Liver (tissue), 9 donors: Measurements from ENCODE around the gene ZNF101. TPM values are rescaled to one million over a fixed set of nuclear protein-coding genes. Genes with fewer than 3 reads are reported as not detected.
A peak's percentile ranks its signal among the peaks of the same experiment; 100 is the strongest.
"Not testable (repeated sequence)": the region's sequence is repeated elsewhere in the genome, so short reads cannot be mapped to it uniquely, and the experiment has no call there.

ENCODE experiments used
- DNase-seq: peaks from one replicate; pipeline ENCODE4 v3.0.0-alpha.2; 2017; ENCODE audit warnings: low spot score
- H3K27ac ChIP-seq, 2 donors: one replicate each; pipeline ENCODE4 v1.7.0; 2013; ENCODE audit warnings: inconsistent platforms in 2 of 2, low read length in 2 of 2, control low read depth in 1 of 2, low read depth in 1 of 2, mild to moderate bottlenecking in 1 of 2
- H3K27me3 ChIP-seq, 4 donors: one replicate each; pipeline versions ENCODE4 v1.6.1 to v1.7.0; 2013; ENCODE audit warnings: low read length in 3 of 4, inconsistent platforms in 1 of 4, mild to moderate bottlenecking in 1 of 4, moderate library complexity in 1 of 4; ENCODE audit not compliant: control insufficient read depth in 4 of 4, insufficient read depth in 4 of 4
- H3K36me3 ChIP-seq, 4 donors: one replicate each; pipeline versions ENCODE4 v1.6.1 to v1.7.0; 2013; ENCODE audit warnings: low read length in 3 of 4, mild to moderate bottlenecking in 3 of 4, low read depth in 1 of 4, moderate library complexity in 1 of 4; ENCODE audit not compliant: control insufficient read depth in 4 of 4, insufficient read depth in 3 of 4
- H3K4me1 ChIP-seq, 4 donors: one replicate each; pipeline versions ENCODE4 v1.6.1 to v1.7.0; 2013; ENCODE audit warnings: low read length in 3 of 4, mild to moderate bottlenecking in 3 of 4, moderate library complexity in 1 of 4; ENCODE audit not compliant: control insufficient read depth in 4 of 4, insufficient read depth in 4 of 4
- H3K4me3 ChIP-seq, 3 donors: one replicate each; pipeline versions ENCODE4 v1.6.1 to v1.7.0; 2013; ENCODE audit warnings: low read length in 3 of 3, control low read depth in 1 of 3, low read depth in 1 of 3, mild to moderate bottlenecking in 1 of 3
- H3K9ac ChIP-seq, 2 donors: one replicate each; pipeline ENCODE4 v1.7.0; 2013; ENCODE audit warnings: low read length in 2 of 2, mild to moderate bottlenecking in 2 of 2, moderate library complexity in 2 of 2, control low read depth in 1 of 2, low read depth in 1 of 2
- H3K9me3 ChIP-seq, 4 donors: one replicate each; pipeline versions ENCODE4 v1.6.1 to v1.7.0; 2013; ENCODE audit warnings: low read length in 3 of 4; ENCODE audit not compliant: control insufficient read depth in 4 of 4
- EGR1 ChIP-seq, 2 donors: IDR thresholded peaks; 2 replicates each; pipeline ENCODE4 v1.6.1; 2016 to 2018; ENCODE audit warnings: antibody characterized with exemption in 2 of 2, low read depth in 2 of 2
- FOXA1 ChIP-seq: IDR thresholded peaks from 2 replicates; pipeline ENCODE4 v1.6.1; 2016; ENCODE audit warnings: antibody characterized with exemption
- HNF4A ChIP-seq, 2 donors: conservative IDR thresholded peaks; 2 replicates each; pipeline ENCODE4 v1.6.1; 2016; ENCODE audit warnings: antibody characterized with exemption in 2 of 2, mild to moderate bottlenecking in 2 of 2
- HNF4G ChIP-seq: IDR thresholded peaks from 2 replicates; pipeline ENCODE4 v1.6.1; 2016; ENCODE audit warnings: antibody characterized with exemption
- JUND ChIP-seq, 2 donors: IDR thresholded peaks; 2 replicates each; pipeline ENCODE4 v1.6.1; 2016; ENCODE audit warnings: antibody characterized with exemption in 2 of 2
- RAD21 ChIP-seq, 2 donors: IDR thresholded peaks; 2 replicates each; pipeline ENCODE4 v1.6.1; 2016; ENCODE audit warnings: antibody characterized with exemption in 2 of 2, mild to moderate bottlenecking in 2 of 2
- RXRA ChIP-seq, 2 donors: IDR thresholded peaks; 2 replicates each; pipeline ENCODE4 v1.6.1; 2017 to 2018; ENCODE audit warnings: antibody characterized with exemption in 2 of 2, mild to moderate bottlenecking in 1 of 2
- SP1 ChIP-seq: IDR thresholded peaks from 2 replicates; pipeline ENCODE4 v1.6.1; 2018; ENCODE audit warnings: antibody characterized with exemption, mild to moderate bottlenecking
- WGBS: extraction: QIAGEN DNeasy Blood & Tissue Kit; methylation state at CpG from one replicate; pipeline ENCODE4 v1.1.7; 2013; 5-methylcytosine and 5-hydroxymethylcytosine counted together
- polyA plus RNA-seq, 2 donors: library from polyadenylated mRNA; stranded (reverse) in 1 of 2; unstranded in 1 of 2; fragments of 200-250 nt in 1 of 2; fragments of >200 nt in 1 of 2; fragmentation: Nextera tagmentation in 1 of 2; extraction: Ambion mirVana in 1 of 2; gene quantifications; one replicate each; pipeline versions ENCODE4 v1.2.1 to v1.2.3, GENCODE V29; 2013 to 2015
- total RNA-seq, 2 donors: library from RNA; depleted of rRNA; stranded (reverse); fragments of >200 nt; gene quantifications; one replicate each; pipeline ENCODE4 v1.2.3, GENCODE V29; 2014
- TF ChIP-seq, protein P1 (sequence below): IDR thresholded peaks from 2 replicates; pipeline ENCODE4 v1.6.1; 2016; ENCODE audit warnings: antibody characterized with exemption, mild to moderate bottlenecking
- TF ChIP-seq, protein P2 (sequence below): IDR thresholded peaks from 2 replicates; pipeline ENCODE4 v1.6.1; 2016; ENCODE audit warnings: antibody characterized with exemption
- TF ChIP-seq, protein P3 (sequence below): IDR thresholded peaks from 2 replicates; pipeline ENCODE4 v1.6.1; 2016; ENCODE audit warnings: antibody characterized with exemption
- TF ChIP-seq, protein P4 (sequence below): fragments of 150-350 bp; IDR thresholded peaks from 2 replicates; pipeline ENCODE4 v1.5.1; 2017; ENCODE audit warnings: improper control_type of control experiment, low read depth, low read length; ENCODE audit not compliant: missing input control
- TF ChIP-seq, protein P5 (sequence below): IDR thresholded peaks from 2 replicates; pipeline ENCODE4 v1.6.1; 2016; ENCODE audit warnings: antibody characterized with exemption
- donor health status: healthy.
- donor health status: healthy.
- donor health status: healthy.
- donor health status: healthy.
- donor health status: healthy.

The ZNF101 gene
- total and polyA plus RNA-seq, 4 donors, result 1.5 to 6.9 (median 3.5) TPM

DNA sequence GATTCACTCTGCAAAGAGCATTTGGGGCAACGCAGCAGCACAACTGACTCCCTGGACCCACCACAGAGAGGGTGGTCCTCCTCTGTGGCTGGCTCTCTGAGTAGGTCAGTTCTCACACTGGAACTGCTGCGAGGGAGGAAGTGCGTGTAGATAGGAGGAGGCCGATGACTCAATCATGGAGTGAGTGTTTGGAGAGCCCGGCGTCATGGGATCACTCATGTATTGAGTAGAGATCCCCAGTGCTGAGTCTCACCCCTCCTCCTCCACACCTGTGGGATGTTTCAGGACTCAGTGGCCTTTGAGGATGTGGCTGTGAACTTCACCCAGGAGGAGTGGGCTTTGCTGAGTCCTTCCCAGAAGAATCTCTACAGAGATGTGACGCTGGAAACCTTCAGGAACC lies 8.9 kb downstream of the ZNF101 start:
- H3K4me1 ChIP-seq, result no peaks in the 10 kb centered on the region

DNA sequence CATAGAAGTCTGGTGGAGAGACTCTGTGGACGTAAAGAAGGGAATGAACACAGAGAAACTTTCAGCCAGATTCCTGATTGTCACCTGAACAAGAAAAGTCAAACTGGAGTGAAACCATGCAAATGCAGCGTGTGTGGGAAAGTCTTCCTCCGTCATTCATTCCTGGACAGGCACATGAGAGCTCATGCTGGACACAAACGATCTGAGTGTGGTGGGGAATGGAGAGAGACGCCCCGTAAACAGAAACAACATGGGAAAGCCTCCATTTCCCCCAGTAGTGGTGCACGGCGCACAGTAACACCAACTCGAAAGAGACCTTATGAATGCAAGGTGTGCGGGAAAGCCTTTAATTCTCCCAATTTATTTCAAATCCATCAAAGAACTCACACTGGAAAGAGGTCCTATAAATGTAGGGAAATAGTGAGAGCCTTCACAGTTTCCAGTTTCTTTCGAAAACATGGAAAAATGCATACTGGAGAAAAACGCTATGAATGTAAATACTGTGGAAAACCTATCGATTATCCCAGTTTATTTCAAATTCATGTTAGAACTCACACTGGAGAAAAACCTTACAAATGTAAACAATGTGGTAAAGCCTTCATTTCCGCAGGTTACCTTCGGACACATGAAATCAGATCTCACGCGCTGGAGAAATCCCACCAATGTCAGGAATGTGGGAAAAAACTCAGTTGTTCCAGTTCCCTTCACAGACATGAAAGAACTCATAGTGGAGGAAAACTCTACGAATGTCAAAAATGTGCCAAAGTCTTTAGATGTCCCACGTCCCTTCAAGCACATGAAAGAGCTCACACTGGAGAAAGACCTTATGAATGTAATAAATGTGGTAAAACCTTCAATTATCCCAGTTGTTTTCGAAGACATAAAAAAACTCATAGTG lies 10.8 kb downstream of the ZNF101 start:
- Histone ChIP-seq H3K9ac (no peak overlapping the region), H3K36me3 (peaks cover 10 to 50% (median 38%) of the 10 kb centered on the region in 4 donors), H3K4me3 (peak overlapping the region in 2 of 3 donors; percentile 46 to 73), H3K27ac (no peak overlapping the region), H3K27me3 (no peaks in the 10 kb centered on the region), H3K9me3 (peaks cover 30 to 59% (median 38%) of the 10 kb centered on the region in 4 donors), H3K4me1 (no peaks in the 10 kb centered on the region)
- WGBS, result 98% methylated on average over 20 of the region's 20 CpGs
- DNase-seq, result no peak
- TF ChIP-seq EGR1 (IDR thresholded peaks at IDR 0.05; ENCODE audit: low read depth in 2 of 2) (no peak), FOXA1 (no peak), RXRA (IDR thresholded peaks at IDR 0.05) (no peak), HNF4A (conservative IDR thresholded peaks at IDR 0.05) (no peak), RAD21 (IDR thresholded peaks at IDR 0.05) (no peak), HNF4G (no peak), JUND (IDR thresholded peaks at IDR 0.05) (no peak)
- TF ChIP-seq, protein P1, sequence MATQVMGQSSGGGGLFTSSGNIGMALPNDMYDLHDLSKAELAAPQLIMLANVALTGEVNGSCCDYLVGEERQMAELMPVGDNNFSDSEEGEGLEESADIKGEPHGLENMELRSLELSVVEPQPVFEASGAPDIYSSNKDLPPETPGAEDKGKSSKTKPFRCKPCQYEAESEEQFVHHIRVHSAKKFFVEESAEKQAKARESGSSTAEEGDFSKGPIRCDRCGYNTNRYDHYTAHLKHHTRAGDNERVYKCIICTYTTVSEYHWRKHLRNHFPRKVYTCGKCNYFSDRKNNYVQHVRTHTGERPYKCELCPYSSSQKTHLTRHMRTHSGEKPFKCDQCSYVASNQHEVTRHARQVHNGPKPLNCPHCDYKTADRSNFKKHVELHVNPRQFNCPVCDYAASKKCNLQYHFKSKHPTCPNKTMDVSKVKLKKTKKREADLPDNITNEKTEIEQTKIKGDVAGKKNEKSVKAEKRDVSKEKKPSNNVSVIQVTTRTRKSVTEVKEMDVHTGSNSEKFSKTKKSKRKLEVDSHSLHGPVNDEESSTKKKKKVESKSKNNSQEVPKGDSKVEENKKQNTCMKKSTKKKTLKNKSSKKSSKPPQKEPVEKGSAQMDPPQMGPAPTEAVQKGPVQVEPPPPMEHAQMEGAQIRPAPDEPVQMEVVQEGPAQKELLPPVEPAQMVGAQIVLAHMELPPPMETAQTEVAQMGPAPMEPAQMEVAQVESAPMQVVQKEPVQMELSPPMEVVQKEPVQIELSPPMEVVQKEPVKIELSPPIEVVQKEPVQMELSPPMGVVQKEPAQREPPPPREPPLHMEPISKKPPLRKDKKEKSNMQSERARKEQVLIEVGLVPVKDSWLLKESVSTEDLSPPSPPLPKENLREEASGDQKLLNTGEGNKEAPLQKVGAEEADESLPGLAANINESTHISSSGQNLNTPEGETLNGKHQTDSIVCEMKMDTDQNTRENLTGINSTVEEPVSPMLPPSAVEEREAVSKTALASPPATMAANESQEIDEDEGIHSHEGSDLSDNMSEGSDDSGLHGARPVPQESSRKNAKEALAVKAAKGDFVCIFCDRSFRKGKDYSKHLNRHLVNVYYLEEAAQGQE, result no peak
- TF ChIP-seq, protein P2, sequence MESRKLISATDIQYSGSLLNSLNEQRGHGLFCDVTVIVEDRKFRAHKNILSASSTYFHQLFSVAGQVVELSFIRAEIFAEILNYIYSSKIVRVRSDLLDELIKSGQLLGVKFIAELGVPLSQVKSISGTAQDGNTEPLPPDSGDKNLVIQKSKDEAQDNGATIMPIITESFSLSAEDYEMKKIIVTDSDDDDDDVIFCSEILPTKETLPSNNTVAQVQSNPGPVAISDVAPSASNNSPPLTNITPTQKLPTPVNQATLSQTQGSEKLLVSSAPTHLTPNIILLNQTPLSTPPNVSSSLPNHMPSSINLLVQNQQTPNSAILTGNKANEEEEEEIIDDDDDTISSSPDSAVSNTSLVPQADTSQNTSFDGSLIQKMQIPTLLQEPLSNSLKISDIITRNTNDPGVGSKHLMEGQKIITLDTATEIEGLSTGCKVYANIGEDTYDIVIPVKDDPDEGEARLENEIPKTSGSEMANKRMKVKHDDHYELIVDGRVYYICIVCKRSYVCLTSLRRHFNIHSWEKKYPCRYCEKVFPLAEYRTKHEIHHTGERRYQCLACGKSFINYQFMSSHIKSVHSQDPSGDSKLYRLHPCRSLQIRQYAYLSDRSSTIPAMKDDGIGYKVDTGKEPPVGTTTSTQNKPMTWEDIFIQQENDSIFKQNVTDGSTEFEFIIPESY, result no peak
- TF ChIP-seq, protein P3, sequence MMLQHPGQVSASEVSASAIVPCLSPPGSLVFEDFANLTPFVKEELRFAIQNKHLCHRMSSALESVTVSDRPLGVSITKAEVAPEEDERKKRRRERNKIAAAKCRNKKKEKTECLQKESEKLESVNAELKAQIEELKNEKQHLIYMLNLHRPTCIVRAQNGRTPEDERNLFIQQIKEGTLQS, result no peak
- TF ChIP-seq, protein P4, sequence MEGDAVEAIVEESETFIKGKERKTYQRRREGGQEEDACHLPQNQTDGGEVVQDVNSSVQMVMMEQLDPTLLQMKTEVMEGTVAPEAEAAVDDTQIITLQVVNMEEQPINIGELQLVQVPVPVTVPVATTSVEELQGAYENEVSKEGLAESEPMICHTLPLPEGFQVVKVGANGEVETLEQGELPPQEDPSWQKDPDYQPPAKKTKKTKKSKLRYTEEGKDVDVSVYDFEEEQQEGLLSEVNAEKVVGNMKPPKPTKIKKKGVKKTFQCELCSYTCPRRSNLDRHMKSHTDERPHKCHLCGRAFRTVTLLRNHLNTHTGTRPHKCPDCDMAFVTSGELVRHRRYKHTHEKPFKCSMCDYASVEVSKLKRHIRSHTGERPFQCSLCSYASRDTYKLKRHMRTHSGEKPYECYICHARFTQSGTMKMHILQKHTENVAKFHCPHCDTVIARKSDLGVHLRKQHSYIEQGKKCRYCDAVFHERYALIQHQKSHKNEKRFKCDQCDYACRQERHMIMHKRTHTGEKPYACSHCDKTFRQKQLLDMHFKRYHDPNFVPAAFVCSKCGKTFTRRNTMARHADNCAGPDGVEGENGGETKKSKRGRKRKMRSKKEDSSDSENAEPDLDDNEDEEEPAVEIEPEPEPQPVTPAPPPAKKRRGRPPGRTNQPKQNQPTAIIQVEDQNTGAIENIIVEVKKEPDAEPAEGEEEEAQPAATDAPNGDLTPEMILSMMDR, result no peak

More for the DNA sequence above, 8.9 kb downstream of the ZNF101 start:
- Histone ChIP-seq H3K36me3 (peaks cover 10 to 50% (median 38%) of the 10 kb centered on the region in 4 donors), H3K9me3 (peaks cover 26 to 57% (median 34%) of the 10 kb centered on the region in 4 donors), H3K27ac (no peak overlapping the region), H3K4me3 (peak overlapping the region in 2 of 3 donors; percentile 9 to 53), H3K9ac (no peak overlapping the region), H3K27me3 (no peaks in the 10 kb centered on the region)
- DNase-seq, result no peak
- 97% methylated on average over 7 of the region's 7 CpGs for WGBS
- no peak for TF ChIP-seq RAD21 (IDR thresholded peaks at IDR 0.05)
- TF ChIP-seq, protein P1, result no peak
- no peak for TF ChIP-seq SP1
- no peak for TF ChIP-seq JUND (IDR thresholded peaks at IDR 0.05)
- TF ChIP-seq HNF4A (conservative IDR thresholded peaks at IDR 0.05), result no peak
- TF ChIP-seq RXRA (IDR thresholded peaks at IDR 0.05), result no peak
- TF ChIP-seq, protein P5, sequence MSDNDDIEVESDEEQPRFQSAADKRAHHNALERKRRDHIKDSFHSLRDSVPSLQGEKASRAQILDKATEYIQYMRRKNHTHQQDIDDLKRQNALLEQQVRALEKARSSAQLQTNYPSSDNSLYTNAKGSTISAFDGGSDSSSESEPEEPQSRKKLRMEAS, result no peak
- TF ChIP-seq, protein P3, result no peak
- no peak for TF ChIP-seq FOXA1

DNA sequence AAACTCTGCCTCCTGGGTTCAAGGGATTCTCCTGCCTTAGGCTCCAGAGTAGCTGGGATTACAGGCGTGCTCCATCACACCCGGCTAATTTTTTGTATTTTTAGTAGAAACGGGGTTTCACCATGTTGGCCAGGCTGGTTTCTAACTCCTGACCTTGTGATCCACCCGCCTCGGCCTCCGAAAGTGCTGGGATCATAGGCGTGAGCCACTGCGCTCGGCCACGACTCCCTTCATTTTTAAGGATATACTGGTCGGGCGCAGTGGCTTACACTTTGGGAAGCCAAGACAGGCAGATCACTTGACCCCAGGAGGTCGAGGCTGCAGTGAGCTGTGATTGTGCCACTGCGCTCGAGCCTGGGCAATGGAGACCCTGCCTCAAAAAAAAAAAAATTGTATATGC lies 17.5 kb downstream of the ZNF101 start:
- H3K9me3 ChIP-seq, result peaks cover 7 to 20% (median 14%) of the 10 kb centered on the region in 4 donors
- not testable (repeated sequence) for H3K9ac ChIP-seq, DNase-seq, H3K36me3 ChIP-seq, H3K27me3 ChIP-seq, H3K4me3 ChIP-seq, H3K4me1 ChIP-seq, H3K27ac ChIP-seq
- WGBS, result 98% methylated on average over 15 of the region's 15 CpGs
